NOMO-1 treated with dmso at 0.1 percent for 144 hours (cell line): Measurements from ENCODE around the gene PAQR4.
A peak's percentile ranks its signal among the peaks of the same experiment; 100 is the strongest.

Experiments used
- DNase-seq: peaks from one replicate; lab custom pipeline; 2025; ENCODE audit not compliant: unreplicated experiment; lab: John Stamatoyannopoulos, UW

Gene PAQR4

DNA sequence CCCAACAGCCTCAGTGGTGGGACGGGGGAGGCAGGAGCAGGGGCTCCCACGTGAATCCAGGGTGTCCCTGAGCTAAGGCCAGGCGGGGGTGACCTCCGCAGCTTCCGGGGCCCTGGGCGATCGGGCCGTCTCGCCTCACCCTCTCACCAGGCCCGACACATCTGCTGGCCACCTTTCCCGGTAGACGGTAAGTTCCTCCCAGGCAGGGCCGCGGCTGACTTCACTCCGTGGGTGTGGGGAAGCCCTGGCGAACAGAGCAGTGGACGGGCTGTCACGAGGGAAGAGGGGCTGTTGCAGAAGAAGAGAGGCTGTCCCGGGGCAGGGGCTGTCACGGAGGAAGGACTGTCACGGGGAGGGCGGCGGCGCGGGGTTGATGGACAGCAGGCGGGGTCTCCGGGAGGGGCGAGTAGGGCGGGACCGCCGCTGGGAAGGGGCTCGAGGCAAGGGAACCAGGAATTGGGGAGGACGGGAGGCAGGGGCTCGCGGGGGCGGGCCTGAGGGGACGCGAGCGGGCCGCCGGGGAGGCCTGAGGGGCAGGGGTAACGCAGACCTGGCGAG is 10.6 kb downstream of the PAQR4 start:
- DNase-seq: no peak

DNA sequence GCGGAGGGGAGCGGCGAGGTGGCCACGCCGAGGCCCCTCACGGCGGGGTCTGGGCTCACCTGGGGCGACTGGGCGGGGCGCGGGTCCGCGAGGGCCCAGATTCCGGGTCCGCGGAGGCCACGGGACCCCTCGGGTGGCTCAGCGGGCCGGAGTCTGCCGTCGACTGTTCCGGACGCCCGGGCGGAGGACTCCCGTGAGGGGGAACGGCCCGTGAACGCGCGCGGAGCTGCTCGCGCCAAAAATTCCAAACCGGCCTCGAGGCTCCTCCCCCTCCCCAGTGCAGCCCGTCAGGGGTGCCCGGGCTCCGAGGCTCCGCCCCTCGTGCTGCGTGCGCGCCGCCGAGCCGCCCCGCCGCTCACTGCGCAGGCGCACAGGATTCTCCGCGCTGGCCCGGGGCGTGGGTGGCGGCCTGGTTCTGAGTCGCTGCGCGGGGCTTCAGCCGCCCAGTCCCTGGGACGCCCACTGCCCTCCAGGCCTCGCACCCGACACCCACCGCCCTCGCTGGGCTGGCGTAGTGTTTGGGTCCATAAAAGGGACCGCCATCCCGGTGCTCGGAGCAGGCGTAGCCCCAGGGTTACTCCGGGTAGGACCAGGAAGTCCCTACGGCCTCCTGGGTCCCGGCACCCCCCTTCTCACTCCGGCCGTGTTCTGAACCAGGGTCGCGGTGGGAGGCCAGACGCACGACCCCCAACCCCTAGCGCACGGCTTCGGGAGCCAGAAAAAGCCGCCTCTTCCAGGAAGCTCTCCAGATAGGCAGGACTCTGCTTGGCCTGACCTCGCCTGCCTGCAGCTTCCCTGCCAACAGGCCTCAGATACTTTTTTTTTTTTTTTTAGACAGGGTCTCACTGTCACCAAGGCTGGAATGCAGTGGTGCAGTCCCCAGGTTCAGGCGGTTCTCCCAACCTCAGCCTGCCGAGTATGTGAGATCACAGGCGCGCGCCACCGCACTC is 11.4 kb downstream of the PAQR4 start, which contains the start of gene PKMYT1:
TSS of gene PKMYT1 (minus strand) at position 220 of the 950 bp plus-strand sequence. CDS start 789 bp downstream, outside the sequence.
- DNase-seq: peak; percentile 82

DNA sequence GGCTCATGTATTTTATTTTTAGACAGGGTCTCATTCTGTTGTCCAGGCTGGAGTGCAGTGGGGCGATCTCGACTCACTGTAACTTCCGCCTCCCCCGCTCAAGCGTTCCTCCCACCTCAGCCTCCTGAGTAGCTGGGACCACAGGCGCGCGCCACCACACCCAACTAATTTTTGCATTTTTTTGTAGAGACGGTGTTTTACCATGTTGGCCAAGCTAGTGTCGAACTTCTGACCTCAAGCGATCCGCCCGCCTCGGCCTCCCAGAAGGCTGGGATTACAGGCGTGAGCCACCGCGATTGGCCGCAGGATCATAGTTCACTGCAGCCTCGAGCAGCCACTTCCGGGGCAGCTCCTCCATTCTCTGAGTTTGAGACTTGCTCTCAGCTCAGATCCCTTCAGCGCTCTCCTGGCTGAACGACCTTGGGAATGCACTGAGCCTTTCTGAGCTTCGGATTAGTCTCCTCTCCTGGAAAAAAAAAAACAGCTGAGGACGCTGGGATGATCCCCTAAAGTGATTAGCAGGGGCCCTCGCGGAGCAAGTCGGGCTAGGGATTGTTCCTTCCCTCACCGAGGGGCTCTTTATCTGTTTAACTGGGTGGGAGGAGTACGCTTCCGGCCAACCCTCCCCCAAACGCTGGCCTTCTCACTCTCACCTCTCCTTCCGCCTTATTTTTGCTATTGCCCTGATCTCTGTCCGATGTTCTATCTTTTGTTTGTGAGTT is 12.2 kb downstream of the PAQR4 start:
- DNase-seq: no peak

DNA sequence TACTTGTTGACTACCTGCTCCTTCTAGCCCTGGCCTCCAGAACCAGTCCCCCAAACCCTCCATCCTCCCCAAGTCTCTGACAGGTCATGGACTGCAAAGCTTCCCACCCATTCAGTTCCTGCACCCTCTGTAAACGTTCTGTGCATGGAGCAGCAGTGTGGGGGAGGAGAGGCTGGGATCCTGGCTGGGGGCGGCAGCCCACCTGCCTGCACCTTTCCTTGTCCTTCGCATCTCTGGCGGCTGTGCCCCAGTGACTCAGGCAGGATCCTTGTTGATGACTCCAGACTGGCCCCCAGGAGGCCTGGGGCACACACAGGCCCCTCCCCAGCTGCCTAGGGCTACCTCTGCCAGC is 12.7 kb downstream of the PAQR4 start:
- DNase-seq: no peak

DNA sequence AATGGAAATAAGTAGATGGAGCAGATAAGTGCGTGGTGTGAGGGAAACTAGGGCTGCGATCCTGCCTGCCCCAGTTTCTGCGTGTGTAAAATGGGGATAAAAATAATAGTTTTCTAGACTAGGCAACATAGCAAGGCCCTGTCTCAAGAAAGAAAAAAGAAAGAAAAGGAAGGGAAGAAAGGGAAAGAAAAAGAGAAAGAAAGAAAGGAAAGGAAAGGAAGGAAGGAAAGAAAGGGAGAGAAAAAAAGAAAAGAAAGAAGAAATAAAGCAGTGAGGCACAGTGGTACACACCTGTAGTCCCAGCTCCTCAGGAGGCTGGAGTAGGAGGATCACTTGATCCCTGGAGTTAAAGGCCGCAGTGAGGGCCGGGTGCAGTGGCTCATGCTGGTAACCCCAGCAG is 13.3 kb downstream of the PAQR4 start:
- DNase-seq: no peak

DNA sequence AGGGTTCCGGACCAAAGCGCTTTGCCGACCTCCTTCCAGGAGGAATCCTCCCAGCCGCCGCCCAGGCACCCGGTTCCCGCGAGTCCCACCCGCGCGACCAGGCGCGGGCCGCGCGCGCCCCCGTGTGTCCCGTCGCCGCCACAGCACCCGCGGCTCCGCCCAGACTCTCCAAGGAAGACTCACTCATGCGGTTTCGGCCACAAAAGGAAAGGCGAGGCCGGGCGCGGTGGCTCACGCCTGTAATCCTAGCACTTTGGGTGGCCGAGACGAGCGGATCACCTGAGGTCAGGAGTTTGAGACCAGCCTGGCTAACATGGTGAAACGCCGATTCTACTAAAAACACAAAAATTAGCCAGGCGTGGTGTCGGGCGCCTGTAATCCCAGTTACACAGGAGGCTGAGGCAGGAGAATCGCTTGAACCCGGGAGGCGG is 14.6 kb downstream of the PAQR4 start:
- peak; percentile 61 for DNase-seq

DNA sequence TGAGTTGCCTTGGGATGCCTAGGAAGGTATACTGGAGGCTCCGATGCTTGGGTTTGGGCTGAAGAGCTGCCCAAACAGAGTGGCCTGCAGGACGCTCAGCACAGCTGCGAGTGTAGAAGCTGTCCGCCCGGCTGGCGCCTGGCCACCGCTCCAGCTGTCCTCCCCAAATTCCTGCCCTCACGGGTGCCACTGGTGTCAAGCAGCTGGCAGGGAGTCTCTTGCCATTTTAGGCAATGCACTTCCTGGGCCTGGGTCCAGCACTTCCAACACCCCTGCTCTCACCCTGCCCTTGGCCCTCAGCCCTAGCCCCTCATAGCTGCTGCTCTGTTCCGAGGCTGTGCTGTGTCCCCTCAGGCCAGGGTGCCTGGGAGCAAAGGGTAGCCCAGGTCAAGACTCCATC is 16.3 kb downstream of the PAQR4 start:
- DNase-seq: no peak

DNA sequence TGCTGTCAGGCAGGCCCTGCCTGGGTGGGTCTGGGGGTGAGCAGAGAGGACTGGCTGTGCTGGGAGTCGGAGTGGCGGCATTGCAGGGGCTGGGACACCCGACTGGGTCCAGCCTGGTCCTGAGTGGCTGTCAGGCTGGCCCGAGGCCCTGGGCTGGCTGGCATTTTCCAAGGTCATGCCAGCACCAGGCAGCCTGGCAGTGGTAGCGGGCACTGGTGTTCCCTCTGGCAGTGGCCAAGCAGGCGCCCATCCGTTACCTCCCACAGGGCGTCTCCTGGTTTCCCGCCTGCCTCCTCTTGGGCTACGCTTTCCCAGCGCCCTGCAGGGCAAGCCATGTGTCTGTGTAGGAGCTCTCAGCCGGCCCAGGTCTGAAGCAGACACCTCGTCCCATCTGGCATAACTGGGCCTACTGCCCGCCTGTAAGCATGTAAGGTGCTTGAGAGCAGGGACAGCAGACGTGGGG is 16.8 kb downstream of the PAQR4 start:
- no peak for DNase-seq

DNA sequence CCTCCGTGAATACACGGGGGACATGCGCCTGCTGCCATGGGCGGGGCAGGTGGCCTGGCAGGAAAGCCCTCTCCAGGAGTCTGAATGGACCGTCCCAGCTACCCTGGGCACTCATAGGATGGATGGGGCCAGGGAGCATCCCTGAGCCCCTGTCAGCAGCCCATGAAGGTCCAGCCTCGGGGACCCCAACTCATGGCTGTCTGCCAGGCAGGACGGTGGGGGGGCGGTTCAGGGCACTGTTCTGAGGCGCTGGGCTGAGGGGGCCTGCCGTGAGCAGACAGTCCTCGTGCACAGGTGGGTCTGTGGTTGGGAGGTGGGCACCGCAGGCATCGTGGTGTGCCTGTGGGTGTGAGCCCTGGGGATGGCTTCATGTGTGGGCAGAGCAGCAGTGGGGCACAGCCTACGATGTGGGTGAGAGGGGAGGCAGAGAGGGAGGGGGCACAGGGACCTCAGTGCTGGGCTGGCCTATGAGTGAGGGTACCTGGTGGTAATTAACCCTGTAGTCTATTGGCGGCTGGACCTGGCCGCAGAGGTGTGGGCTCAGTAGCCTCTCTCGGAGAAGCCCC is 17.6 kb downstream of the PAQR4 start:
- DNase-seq: no peak

DNA sequence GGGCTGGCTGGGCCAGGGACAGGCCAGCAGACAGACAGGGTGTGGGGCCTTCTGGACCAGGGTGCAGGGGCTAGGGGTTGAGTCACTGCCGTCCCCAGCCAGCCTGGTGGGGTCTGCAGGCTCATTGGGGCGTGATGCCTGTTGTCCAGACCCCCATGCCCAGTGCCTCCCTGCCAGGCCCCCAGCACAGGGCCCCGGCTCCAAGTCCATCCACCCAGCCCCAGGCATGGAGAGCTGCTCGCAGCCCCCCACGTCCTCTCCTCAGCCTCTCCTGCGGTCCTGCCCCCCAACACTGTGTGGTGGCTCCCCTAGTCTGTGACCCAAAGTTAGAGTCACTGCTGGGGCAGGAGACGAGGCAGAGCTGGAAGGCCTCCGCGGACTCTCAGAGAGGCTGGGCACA is 18.1 kb downstream of the PAQR4 start:
- no peak for DNase-seq

DNA sequence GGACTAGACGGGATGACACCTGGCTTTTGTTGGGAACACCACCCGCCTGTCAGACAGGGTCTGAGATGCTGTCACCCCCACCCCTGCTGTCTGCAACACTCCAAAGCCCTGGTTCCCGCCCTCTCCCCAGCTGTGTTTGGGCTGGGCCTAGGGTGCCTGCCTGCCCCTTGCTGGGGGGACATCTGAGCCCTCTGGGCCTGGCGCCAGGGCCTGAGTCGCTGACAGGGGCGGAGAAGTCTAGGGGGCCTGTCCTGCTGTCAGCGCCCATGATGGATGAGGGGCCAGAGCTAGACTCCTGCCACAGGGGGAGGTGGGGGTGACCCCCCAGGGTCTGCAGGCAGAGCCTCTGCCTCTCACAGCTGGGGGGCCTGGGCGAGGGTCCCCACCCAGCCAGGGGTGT is 18.7 kb downstream of the PAQR4 start:
- DNase-seq: no peak

DNA sequence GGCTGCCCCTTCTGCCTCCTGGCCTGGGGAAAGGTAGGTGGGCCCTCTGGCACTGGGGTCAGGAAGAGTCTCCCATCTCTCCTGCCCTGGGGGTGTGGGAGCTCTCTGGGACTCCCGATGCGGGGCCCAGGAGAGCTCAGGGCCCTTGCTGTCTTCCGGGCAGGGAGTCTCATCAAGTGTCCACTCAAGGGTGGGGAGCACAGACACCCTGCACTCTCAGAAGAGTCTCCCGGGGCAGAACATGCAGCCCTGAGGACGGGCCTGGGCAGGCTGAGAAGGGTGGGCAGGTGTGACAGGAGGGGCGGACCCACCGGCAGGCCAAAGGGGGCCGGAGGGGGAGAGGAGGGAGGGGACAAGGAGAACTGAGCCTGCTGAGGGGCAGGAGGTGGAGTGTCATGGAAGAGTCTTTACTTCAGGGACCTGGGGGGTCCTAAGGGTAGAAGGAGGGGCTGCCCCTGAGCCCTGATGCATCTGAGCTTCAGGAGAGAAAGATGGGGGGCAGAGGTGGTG is 19.5 kb downstream of the PAQR4 start:
- no peak for DNase-seq

DNA sequence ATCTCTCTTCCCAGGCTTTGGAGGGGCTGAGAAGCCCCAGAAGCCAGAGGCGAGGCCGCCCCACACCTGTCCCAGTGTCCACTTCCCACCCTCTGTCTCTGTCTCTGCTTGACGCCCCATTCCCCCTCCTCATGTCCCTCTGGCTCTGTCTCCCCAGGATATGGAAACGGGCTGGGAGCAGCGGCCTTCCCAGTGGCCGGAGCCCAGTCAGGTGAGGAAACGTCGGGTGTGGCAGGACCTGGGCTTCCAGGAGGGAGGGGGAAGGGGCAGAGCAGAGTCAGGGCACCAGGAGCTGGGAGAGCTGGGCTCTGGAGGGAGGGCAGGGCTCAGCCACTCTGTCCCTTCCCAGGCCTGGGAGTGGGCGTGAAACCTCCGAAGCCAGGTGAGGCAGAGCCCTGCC is 21.7 kb downstream of the PAQR4 start:
- DNase-seq: no peak

DNA sequence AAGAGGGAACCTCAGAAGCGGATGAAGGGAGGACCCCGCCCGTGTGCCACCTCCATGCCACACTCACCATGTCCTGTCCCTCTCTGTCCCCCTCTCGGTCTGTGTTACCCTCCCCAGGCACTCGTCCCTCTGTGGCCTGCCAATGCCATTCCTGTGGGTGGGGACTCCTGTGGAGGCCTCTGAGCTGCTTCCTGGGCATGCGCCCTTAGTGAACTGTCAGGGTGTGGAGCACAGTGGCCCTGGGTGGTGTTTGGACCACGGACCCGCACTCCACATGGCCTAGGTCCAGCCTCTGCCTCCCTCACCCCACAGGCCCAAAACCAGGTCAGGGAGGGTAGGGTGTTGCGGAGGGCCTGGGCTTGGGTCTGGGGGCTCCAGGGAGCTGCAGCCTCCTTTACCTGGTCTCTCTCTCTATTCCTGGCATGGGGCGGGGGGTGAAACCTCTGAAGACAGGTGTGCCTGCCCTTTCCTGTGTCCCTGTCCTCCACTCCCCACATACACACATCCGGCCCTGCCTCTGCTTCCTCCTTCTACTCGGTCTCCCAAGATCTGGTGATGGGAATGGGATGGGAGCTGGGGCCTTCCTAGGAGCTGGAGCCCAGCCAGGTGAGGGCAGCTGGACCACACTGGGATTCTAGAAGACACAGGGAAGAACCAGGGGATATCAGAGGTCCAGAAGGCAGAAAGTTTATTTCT is 22.6 kb downstream of the PAQR4 start:
- DNase-seq: no peak

DNA sequence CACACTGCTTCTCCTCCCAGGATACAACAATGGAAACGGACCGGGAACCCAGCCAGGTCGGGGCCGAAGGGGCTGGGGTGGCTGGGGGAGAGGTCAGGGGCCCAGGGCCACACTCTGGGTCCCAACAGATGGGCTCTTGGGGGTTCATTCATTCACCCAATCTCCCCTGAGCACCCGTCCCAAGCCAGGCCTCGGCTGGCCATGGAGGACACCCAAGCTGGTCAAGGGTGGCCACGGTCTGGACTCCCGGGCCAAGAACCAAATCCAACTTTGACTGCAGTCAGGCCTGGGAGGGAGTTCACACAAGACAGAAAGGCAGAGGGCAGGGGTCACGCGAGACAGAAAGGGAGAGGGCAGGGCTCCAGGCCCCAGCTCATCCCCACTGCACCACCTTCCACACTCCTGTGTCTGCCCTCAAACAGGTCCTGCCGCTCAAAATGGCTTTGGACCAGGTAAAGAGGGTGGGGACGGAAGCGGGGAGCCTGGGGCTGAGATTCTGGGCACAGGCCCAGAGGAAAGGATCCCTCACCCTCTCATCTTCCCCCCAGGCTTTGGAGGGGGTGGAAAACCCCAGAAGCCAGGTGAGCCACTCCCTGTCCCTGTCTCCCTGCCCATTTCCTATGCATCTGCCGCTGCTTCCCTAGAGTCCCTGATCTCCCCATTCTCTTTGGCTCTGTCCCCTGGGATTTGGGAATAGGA is 23.4 kb downstream of the PAQR4 start:
- DNase-seq: no peak

DNA sequence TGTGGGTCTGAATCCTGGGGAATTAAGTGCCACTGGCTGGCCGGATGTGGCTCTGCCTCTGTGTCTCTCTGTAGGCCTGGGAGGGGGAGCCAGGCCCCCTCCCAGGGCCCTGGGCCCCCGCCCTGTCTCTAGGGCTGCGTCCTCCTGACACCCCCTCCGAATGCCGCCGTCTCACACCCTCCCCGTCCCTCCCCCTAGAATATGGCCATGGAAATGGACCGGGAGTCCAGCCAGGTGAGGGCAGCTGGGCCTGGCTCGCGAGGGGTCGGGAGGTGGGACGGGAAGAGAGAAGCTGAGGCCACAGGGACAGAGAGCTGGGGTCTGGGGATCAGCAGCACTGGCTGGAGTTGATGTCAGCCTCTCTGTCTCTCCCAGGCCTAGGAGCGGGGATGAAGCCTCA is 27.1 kb downstream of the PAQR4 start:
- DNase-seq: no peak

DNA sequence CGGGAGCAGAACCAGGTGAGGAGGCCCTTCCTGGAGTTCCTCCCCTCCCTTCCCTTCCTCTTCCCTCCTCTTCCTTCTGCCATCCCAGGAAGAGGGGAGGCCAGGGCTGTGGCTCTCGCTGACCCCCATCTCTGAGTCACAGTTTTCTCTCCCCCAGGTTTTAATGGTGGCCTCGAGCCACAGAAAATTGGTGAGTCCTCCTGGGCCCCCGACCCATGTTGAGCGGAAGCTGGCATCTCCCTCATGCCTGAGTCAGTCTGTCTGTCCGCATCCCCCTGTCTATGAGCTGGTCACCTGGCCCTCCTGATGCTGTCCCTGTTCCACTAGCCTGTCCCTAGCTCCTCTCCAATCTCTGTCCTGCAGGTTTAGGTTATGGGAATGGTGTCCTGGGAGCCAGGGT is 30.8 kb downstream of the PAQR4 start:
- DNase-seq: no peak

DNA sequence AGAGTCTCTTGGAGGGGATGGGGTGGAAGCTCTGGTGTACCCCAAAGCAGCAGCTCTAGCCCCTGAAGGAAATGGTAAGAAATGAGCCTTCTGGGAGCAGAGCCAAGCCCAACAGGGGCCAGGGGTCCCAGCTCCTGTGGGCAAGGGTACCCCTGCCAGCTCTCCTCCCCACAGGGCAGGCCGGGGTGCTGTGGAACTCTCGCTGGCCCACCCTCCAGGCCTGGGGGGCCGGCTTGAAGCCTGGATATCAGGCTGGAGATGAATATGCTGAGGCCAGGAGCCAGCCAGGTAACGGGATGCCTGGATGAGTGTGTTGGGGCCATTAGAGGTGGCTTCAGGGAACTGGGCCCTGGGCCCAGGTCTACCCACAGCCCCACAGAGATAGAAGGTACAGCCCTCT is 31.4 kb downstream of the PAQR4 start:
- no peak for DNase-seq

DNA sequence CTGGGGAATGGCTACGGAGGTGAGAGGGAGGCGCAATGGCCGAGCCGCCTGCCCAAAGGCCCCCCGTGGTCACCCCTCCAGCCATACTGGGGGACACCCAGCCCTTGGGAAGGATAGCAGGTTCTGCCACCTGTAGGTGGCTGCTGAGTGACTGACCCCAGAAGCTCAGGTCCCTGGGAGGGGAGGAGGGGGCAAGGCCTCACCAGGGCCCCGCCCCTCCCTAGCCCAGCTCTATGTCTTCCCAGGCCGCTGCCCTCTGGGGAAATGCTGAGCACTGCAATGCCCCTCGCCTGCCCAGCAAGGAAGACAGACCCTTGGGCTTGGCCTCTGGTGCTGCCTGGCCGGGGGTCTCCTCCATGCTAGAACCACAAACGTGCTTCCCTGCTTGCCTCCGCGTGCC is 32.2 kb downstream of the PAQR4 start:
- no peak for DNase-seq
